GM19238 (cell line): ENCODE measurements around the gene TRMT10B.

Experiments
- DNase-seq: peaks from one replicate; pipeline ENCODE4 v3.0.0; 2011; ENCODE audit warnings: low spot score; ENCODE audit not compliant: insufficient read length

Gene TRMT10B

GRCh38 chr9:37753489-37754190 is at the start of gene TRMT10B:
Gene TRMT10B, plus strand, starts transcription at chr9:37753805. Its CDS starts 8,127 bp downstream, at chr9:37761932.
- peak; percentile 90 for DNase-seq

- DNase-seq, result no peak
Measured at GRCh38 chr9:37705787-37706186, 47.8 kb upstream of the TRMT10B start.

GRCh38 chr9:37706290-37706689 is 47.3 kb upstream of the TRMT10B start:
- DNase-seq, result no peak

- DNase-seq, result no peak
Measured at GRCh38 chr9:37707748-37708147, 45.9 kb upstream of the TRMT10B start.

GRCh38 chr9:37710046-37710445 is 43.6 kb upstream of the TRMT10B start:
- DNase-seq, result no peak

GRCh38 chr9:37715260-37715659 is 38.3 kb upstream of the TRMT10B start:
- no peak for DNase-seq

GRCh38 chr9:37715991-37716505 is 37.6 kb upstream of the TRMT10B start:
- DNase-seq, result no peak

- no peak for DNase-seq
Measured at GRCh38 chr9:37719526-37719925, 34.1 kb upstream of the TRMT10B start.

GRCh38 chr9:37727013-37727412 is 26.6 kb upstream of the TRMT10B start:
- no peak for DNase-seq

- no peak for DNase-seq
Measured at GRCh38 chr9:37729499-37729898, 24.1 kb upstream of the TRMT10B start.

GRCh38 chr9:37730256-37730655 is 23.3 kb upstream of the TRMT10B start:
- DNase-seq, result no peak

GRCh38 chr9:37730839-37731238 is 22.8 kb upstream of the TRMT10B start:
- no peak for DNase-seq

- no peak for DNase-seq
Measured at GRCh38 chr9:37732086-37732741, 21.4 kb upstream of the TRMT10B start.

GRCh38 chr9:37732952-37733351 is 20.7 kb upstream of the TRMT10B start:
- no peak for DNase-seq

- no peak for DNase-seq
Measured at GRCh38 chr9:37739222-37739621, 14.4 kb upstream of the TRMT10B start.

GRCh38 chr9:37740128-37740527 is 13.5 kb upstream of the TRMT10B start:
- DNase-seq, result no peak

GRCh38 chr9:37740631-37741328 is 12.8 kb upstream of the TRMT10B start:
- no peak for DNase-seq

- DNase-seq, result no peak
Measured at GRCh38 chr9:37745970-37746369, 7.6 kb upstream of the TRMT10B start.

GRCh38 chr9:37746448-37747270 is 6.9 kb upstream of the TRMT10B start:
- DNase-seq, result no peak

- peak; percentile 68 for DNase-seq
Measured at GRCh38 chr9:37747271-37747753, 6.3 kb upstream of the TRMT10B start.

- DNase-seq, result no peak
Measured at GRCh38 chr9:37749129-37749528, 4.5 kb upstream of the TRMT10B start.
